HuH-7 (cell line): ENCODE data around the gene PITHD1.
"Not testable (repeated sequence)": the region's sequence is repeated elsewhere in the genome, so short reads cannot be mapped to it uniquely, and the experiment has no call there.

Experiments used
- DNase-seq: peaks from one replicate; pipeline ENCODE4 v3.0.0; 2011; ENCODE audit warnings: low spot score

The PITHD1 gene

GRCh38 chr1:23825762-23826522 lies 47.7 kb downstream of the PITHD1 start:
- DNase-seq, result no peak

- not testable (repeated sequence) for DNase-seq
These were observed 48.4 kb downstream of the PITHD1 start for GRCh38 chr1:23826590-23826989.

GRCh38 chr1:23827717-23828116 lies 49.5 kb downstream of the PITHD1 start:
- no peak for DNase-seq

GRCh38 chr1:23834156-23834555 lies 55.9 kb downstream of the PITHD1 start:
- not testable (repeated sequence) for DNase-seq

DNA sequence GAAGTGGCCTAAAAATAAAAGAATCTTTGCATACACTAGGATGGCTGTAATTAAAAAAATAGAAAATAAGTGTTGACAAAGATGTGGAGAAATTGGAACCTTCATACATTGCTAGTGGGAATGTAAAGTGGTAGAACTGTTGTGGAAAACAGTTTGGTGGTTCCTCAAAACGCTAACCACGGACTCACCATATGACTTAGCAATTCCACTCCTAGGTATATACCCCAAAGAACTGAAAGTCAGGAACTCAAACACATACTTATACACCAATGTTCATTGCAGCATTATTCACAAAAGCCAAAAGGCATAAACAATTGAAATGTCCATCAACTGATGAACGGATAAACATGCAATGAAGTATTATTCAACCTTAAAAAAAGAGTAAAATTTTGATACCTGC lies 57.8 kb downstream of the PITHD1 start:
- no peak for DNase-seq
